OCI-LY7 (cell line): Measurements from ENCODE around the gene DYDC1. TPM values are rescaled to one million over a fixed set of nuclear protein-coding genes. Genes with fewer than 3 reads are reported as not detected.

ENCODE experiments used
- BruUV-seq: library from RNA; stranded (reverse); fragments of 400-500 nt; replicated peaks from 2 replicates; lab custom pipeline; 2021; lab: Mats Ljungman, UMichigan
- CTCF ChIA-PET: fragments of 300-600 bp; sonication (Branson Sonifier 250); formaldehyde crosslinking; loops from one replicate; lab custom pipeline; 2022; ENCODE audit warnings: antibody characterized with exemption; ENCODE audit not compliant: unreplicated experiment; lab: Charles Lee
- POLR2A ChIA-PET: fragments of 300-600 bp; sonication (Branson Sonifier 250); formaldehyde crosslinking; loops from one replicate; lab custom pipeline; 2022; ENCODE audit warnings: antibody characterized with exemption; lab: Charles Lee
- DNase-seq: peaks from one replicate; pipeline ENCODE4 v3.0.0-alpha.2; 2015; ENCODE audit warnings: low spot score
- H2AFZ ChIP-seq: fragments of 200-600 bp; sonication (generic), shearing (Covaris generic); 2 replicates; pipeline ENCODE4 v1.6.1; 2014; ENCODE audit warnings: mild to moderate bottlenecking, antibody characterized with exemption, low read length, moderate library complexity
- H3K27ac ChIP-seq: fragments of 200-600 bp; sonication (generic); 2 replicates; pipeline ENCODE4 v1.5.1; 2014; ENCODE audit warnings: mixed run types, low read depth, mild to moderate bottlenecking, moderate library complexity, low read length, inconsistent platforms; ENCODE audit not compliant: poor library complexity, severe bottlenecking
- H3K36me3 ChIP-seq: fragments of 200-600 bp; sonication (generic); 2 replicates; pipeline ENCODE4 v1.6.1; 2014; ENCODE audit warnings: mild to moderate bottlenecking, antibody characterized with exemption, low read length, moderate library complexity, mixed read lengths; ENCODE audit not compliant: insufficient read depth
- H3K4me1 ChIP-seq: fragments of 200-600 bp; sonication (generic); 2 replicates; pipeline ENCODE4 v1.5.1; 2014; ENCODE audit warnings: mild to moderate bottlenecking, low read length; ENCODE audit not compliant: insufficient read depth, poor library complexity, severe bottlenecking
- H3K4me2 ChIP-seq: fragments of 200-600 bp; sonication (generic); 2 replicates; pipeline ENCODE4 v1.6.1; 2014; ENCODE audit warnings: mild to moderate bottlenecking, low read length
- H3K4me3 ChIP-seq: fragments of 200-600 bp; sonication (generic); 2 replicates; pipeline ENCODE4 v1.5.1; 2014; ENCODE audit warnings: mild to moderate bottlenecking, low read depth, low read length; ENCODE audit not compliant: poor library complexity, severe bottlenecking
- H3K79me2 ChIP-seq: fragments of 200-600 bp; sonication (generic); 2 replicates; pipeline ENCODE4 v1.6.1; 2016; ENCODE audit warnings: low read depth, mild to moderate bottlenecking, low read length, moderate library complexity, mixed read lengths; ENCODE audit not compliant: insufficient read depth
- H3K9me2 ChIP-seq: fragments of 200-600 bp; sonication (generic); 2 replicates; pipeline ENCODE4 v1.6.1; 2016; ENCODE audit warnings: mild to moderate bottlenecking, low read length, mixed read lengths; ENCODE audit not compliant: insufficient read depth
- H3K9me3 ChIP-seq: fragments of 200-600 bp; sonication (generic); 2 replicates; pipeline ENCODE4 v1.6.1; 2014; ENCODE audit warnings: mild to moderate bottlenecking, mixed run types, low read length, mixed read lengths
- H4K20me1 ChIP-seq: fragments of 200-600 bp; sonication (generic); 2 replicates; pipeline ENCODE4 v1.6.1; 2014; ENCODE audit warnings: mild to moderate bottlenecking, antibody characterized with exemption, low read length, moderate library complexity, mixed read lengths; ENCODE audit not compliant: insufficient read depth
- CTCF ChIP-seq: fragments of 200-600 bp; sonication (generic); conservative IDR thresholded peaks from 2 replicates; pipeline ENCODE4 v1.5.1; 2014; ENCODE audit warnings: mild to moderate bottlenecking, antibody characterized with exemption, low read length, moderate library complexity, mixed read lengths
- EZH2phosphoT487 ChIP-seq: fragments of 200-600 bp; sonication (generic); IDR thresholded peaks from 2 replicates; pipeline ENCODE4 v1.6.1; 2018; ENCODE audit warnings: low read depth, borderline replicate concordance, mild to moderate bottlenecking, mixed run types, antibody characterized with exemption, low read length, moderate library complexity, mixed read lengths
- intact Hi-C: fragments of 100-400 bp; cut with micrococcal nuclease; formaldehyde crosslinking; loops from one replicate; pipeline ENCODE4 v1.10.0; 2022; ENCODE audit not compliant: unreplicated experiment
- total RNA-seq, 2 experiments: library from RNA; depleted of rRNA in 1 of 2; stranded (reverse); fragments of >200 nt in 1 of 2; shearing (Covaris generic) in 1 of 2; gene quantifications; 2 replicates each; pipeline ENCODE4 v1.2.3, GENCODE V29; 2014 to 2022

The DYDC1 gene
- total RNA-seq, 2 experiments from 2014 or later = not detected

GRCh38 chr10:80321183-80321582 is 35.4 kb downstream of the DYDC1 start:
- BruUV-seq = no TSS peak
- ChIA-PET CTCF (no interaction called here), POLR2A (no interaction called here)
- H3K79me2 ChIP-seq = no peaks in the 10 kb centered on the region
- H3K9me2 ChIP-seq = no peaks in the 10 kb centered on the region
- no peaks in the 10 kb centered on the region for H4K20me1 ChIP-seq
- no peaks in the 10 kb centered on the region for H3K9me3 ChIP-seq
- intact Hi-C loops = no loop called here
- no peak for DNase-seq
- H3K36me3 ChIP-seq = no peaks in the 10 kb centered on the region
- TF ChIP-seq CTCF (no peak), EZH2phosphoT487 (no peak)
- H3K4me1 ChIP-seq = no peaks in the 10 kb centered on the region
- H2AFZ ChIP-seq = no peak overlapping the region
- H3K4me2 ChIP-seq = no peak overlapping the region
- no peak overlapping the region for H3K27ac ChIP-seq
- H3K4me3 ChIP-seq = no peak overlapping the region

- intact Hi-C loops = no loop called here
- no peak for TF ChIP-seq EZH2phosphoT487
- no peak for TF ChIP-seq CTCF
- no peak overlapping the region for H2AFZ ChIP-seq
- H3K27ac ChIP-seq = no peak overlapping the region
- H3K79me2 ChIP-seq = no peaks in the 10 kb centered on the region
- H3K9me2 ChIP-seq = no peaks in the 10 kb centered on the region
- H4K20me1 ChIP-seq = no peaks in the 10 kb centered on the region
- H3K36me3 ChIP-seq = no peaks in the 10 kb centered on the region
- H3K4me1 ChIP-seq = no peaks in the 10 kb centered on the region
- H3K4me2 ChIP-seq = no peak overlapping the region
- no peak overlapping the region for H3K4me3 ChIP-seq
- no peaks in the 10 kb centered on the region for H3K9me3 ChIP-seq
- CTCF ChIA-PET = no interaction called here
- DNase-seq = no peak
- no TSS peak for BruUV-seq
- POLR2A ChIA-PET = no interaction called here
Measured at GRCh38 chr10:80320377-80320776, 36.2 kb downstream of the DYDC1 start.

GRCh38 chr10:80319725-80320290 is 36.7 kb downstream of the DYDC1 start:
- no peaks in the 10 kb centered on the region for H4K20me1 ChIP-seq
- TF ChIP-seq CTCF (no peak), EZH2phosphoT487 (no peak)
- H3K9me2 ChIP-seq = no peaks in the 10 kb centered on the region
- H3K4me3 ChIP-seq = no peak overlapping the region
- H3K36me3 ChIP-seq = no peaks in the 10 kb centered on the region
- intact Hi-C loops = no loop called here
- no peak for DNase-seq
- H3K9me3 ChIP-seq = no peaks in the 10 kb centered on the region
- no peak overlapping the region for H3K4me2 ChIP-seq
- CTCF ChIA-PET = no interaction called here
- no peaks in the 10 kb centered on the region for H3K4me1 ChIP-seq
- no peak overlapping the region for H2AFZ ChIP-seq
- H3K79me2 ChIP-seq = no peaks in the 10 kb centered on the region
- no TSS peak for BruUV-seq
- no peak overlapping the region for H3K27ac ChIP-seq
- POLR2A ChIA-PET = no interaction called here
